SKM-1 (cell line): ENCODE results near the gene CCDC43.
A peak's percentile ranks its signal among the peaks of the same experiment; 100 is the strongest.
"Not testable (repeated sequence)": the region's sequence is repeated elsewhere in the genome, so short reads cannot be mapped to it uniquely, and the experiment has no call there.

Experiments used
- DNase-seq: peaks from one replicate; lab custom pipeline; 2025; ENCODE audit not compliant: unreplicated experiment; lab: John Stamatoyannopoulos, UW

CCDC43 gene, protein sequence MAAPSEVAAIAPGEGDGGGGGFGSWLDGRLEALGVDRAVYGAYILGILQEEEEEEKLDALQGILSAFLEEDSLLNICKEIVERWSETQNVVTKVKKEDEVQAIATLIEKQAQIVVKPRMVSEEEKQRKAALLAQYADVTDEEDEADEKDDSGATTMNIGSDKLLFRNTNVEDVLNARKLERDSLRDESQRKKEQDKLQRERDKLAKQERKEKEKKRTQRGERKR

GRCh38 chr17:44689477-44690217 lies at the start of gene CCDC43:
Gene CCDC43 (minus strand): TSS chr17:44689776. CDS start chr17:44689753, 23 bp downstream.
- peak; percentile 60 for DNase-seq

DNA sequence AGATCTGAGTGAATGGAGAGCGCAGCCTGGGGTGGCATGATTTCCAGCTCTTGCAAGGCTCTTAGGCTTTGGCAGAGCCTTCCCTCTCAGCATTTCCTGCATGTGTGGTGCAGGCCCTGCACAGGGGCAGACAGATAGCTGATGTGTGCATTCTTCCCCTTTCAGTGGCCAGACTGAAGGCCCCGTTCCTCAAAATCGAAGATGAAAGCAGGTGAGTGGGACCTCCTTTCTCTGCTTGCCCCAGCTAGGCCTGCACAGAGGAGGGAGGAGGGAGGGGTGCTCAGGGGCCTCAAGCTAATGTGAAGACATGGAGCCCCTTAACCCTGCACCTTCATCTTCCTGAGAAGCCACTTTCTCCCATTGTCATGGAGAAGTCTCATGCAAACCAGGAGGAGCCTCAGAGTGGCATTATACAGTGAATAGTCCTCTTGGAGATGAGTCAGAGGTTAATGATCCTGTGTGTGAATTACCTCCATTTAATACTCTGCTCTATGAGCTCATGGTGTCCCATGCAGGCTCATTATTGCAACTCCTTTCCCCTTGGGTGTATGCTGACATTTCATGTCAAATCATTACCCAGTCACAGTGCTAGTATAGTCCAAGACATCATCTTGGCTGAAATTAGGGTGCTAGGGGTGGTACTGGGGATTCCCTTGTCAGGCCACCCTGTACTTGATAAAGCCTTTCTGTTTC lies 48.8 kb upstream of the CCDC43 start:
- no peak for DNase-seq

GRCh38 chr17:44736551-44737240 lies 47.1 kb upstream of the CCDC43 start:
- DNase-seq: no peak

- no peak for DNase-seq
These were observed 44.7 kb upstream of the CCDC43 start for GRCh38 chr17:44734272-44734671.

- DNase-seq: no peak
These were observed 44.2 kb upstream of the CCDC43 start for GRCh38 chr17:44733753-44734152.

GRCh38 chr17:44726121-44726520 lies 36.5 kb upstream of the CCDC43 start:
- DNase-seq: not testable (repeated sequence)

GRCh38 chr17:44722254-44722653 lies 32.7 kb upstream of the CCDC43 start:
- DNase-seq: no peak

- no peak for DNase-seq
These were observed 29.9 kb upstream of the CCDC43 start for GRCh38 chr17:44719444-44719843.

DNA sequence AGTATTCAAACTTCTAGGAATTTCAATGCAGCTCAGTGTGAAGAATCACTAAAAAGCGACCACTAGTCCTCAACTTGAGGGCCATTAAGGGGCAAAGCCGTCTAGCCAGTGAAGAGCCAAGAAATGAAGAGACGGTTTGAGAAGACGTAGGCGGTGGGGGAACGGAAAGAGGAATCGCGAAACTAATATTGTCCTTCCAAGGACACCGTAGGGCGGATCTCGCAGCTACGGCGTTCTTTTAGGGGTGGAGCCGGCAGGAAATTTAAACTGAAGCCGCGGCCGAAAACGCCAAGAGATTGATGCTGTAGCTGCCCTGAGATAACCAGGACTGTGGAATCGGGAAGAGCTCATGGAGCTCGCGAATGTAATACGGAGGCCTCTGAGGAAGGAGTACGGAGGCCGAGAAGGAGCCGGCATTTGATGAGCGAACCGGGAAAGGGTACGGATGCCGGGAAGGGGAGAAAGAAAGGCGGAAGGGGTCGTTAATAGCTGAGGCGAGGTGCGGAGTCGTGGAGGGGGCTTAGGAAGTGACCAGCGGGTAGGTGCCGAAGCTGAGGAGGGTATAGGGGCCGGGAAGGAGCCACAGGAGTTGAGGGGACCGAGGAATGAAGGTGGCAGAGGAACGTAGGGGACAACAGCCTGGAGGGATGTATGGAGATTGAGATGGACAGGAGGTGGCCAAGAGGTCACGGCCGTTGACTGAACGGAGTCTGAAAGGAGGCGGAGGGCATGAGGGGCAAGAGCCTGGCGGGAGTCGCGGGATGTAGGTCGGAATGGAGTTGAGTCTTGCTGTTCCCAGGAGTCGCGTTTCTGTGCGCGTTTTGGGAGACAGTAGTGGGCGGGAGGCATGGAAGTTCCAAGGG lies 19.1 kb upstream of the CCDC43 start, which contains the start of gene DBF4B:
Gene DBF4B (plus strand): TSS at position 265 of the 863 bp plus-strand sequence. CDS start 156 bp downstream, at position 421.
- peak; percentile 86 for DNase-seq

DNA sequence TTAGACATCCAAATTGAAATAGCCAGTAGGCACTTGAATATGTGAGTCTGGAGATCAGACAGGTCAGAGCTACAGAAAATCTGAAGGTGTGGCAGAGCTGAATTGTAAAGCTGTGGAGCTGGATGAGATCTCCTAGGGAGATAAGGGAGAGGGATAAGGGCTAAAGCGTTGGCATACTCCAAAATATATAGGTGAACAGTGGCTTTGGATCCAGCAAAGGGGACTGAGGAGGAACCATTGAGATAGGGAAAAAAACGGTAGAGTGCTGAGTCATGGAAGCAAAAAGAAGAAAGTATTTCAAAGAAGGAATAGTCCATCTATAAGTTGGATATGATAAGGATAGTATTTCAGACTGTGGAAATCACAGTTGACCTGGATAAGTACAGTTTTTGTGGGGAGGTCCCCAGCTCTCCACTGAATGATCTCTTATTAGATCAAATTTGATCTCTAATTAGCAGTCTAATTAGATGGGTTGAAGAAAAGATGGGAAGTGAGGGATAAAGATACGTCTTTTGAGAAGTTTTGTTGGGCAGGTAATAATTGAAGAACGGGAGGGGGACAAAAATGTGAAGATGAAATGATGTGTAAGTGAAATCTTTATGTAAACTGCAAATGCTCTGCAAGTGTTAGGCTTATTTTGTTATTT lies 18.3 kb upstream of the CCDC43 start:
- DNase-seq: no peak

- DNase-seq: not testable (repeated sequence)
These were observed 10.7 kb upstream of the CCDC43 start for GRCh38 chr17:44700288-44700687.

DNA sequence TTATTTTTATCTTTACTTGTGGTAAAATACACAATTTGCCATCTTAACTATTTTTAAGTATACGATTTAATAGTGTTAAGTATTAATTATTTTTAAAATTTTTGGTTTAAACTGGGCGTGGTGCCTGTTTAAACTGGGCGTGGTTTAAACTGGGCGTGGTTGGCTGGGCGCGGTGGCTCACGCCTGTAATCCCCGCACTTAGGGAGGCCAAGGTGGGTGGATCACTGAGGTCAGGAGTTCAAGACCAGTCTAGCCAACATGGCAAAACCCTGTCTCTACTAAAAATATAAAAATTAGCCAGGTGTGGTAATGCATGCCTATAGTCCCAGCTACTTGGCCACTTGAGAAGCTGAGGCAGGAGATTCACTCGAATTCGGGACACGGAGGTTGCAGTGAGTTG lies 4.0 kb upstream of the CCDC43 start:
- DNase-seq: no peak

- DNase-seq: peak; percentile 29
These were observed 1.2 kb upstream of the CCDC43 start for GRCh38 chr17:44690746-44691306.

GRCh38 chr17:44688675-44689476 lies 700 bp downstream of the CCDC43 start:
- no peak for DNase-seq

DNA sequence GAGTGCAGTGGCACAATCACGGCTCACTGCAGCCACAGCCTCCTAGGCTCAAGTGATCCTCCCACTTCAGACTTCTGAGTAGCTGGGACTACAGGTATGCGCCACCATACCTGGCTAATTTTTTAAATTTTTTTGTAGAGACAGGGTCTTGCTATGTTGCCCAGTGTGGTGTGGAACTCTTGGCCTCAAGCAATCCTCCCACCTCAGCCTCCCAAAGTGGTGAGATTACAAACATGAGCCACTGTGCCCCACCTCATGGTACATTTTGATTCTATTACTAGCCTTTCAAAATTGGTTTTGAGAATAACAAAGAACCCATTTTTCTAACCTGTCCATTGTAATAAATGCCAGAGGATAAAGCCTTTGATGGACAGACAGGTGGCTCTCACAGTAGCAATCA lies 1.4 kb downstream of the CCDC43 start:
- no peak for DNase-seq

GRCh38 chr17:44687756-44688155 lies 1.8 kb downstream of the CCDC43 start:
- no peak for DNase-seq

DNA sequence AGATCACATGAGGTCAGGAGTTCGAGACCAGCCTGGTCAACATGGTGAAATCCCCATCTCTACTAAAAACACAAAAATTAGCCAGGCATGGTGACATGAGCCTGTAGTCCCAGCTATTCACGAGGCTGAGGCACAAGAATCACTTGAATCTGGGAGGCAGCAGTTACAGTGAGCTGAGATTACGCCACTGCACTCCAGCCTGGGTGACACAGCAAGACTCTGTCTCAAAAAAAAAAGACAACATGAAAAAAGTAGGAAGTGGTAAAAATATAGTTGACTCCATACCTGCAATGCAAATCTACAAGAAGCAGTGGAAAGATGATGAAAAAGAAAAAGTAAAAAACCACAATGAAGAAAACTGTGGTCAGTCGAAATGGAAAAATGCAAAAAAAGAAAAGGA lies 6.3 kb downstream of the CCDC43 start:
- peak; percentile 37 for DNase-seq

GRCh38 chr17:44677136-44677535 lies 12.4 kb downstream of the CCDC43 start:
- DNase-seq: no peak

- DNase-seq: no peak
These were observed 15.7 kb downstream of the CCDC43 start for GRCh38 chr17:44673893-44674292.
